PC-3 (cell line): Measurements from ENCODE around the gene BNIP3. TPM values are rescaled to one million over a fixed set of nuclear protein-coding genes. Genes with fewer than 3 reads are reported as not detected.

Experiments
- ATAC-seq: fragments of 200-7000 bp; cut with Tn5 transposase; 2 replicates; pipeline ENCODE4 v1.9.1; 2020; ENCODE audit warnings: mild to moderate bottlenecking, moderate library complexity
- BruUV-seq: library from RNA; stranded (reverse); fragments of 400-500 nt; replicated peaks from 2 replicates; lab custom pipeline; 2021; lab: Mats Ljungman, UMichigan
- CTCF ChIA-PET: fragments of 300-600 bp; sonication (Branson Sonifier 250); formaldehyde crosslinking; loops from one replicate; lab custom pipeline; 2022; ENCODE audit warnings: antibody characterized with exemption; lab: Charles Lee
- POLR2A ChIA-PET: fragments of 300-600 bp; sonication (Branson Sonifier 250); formaldehyde crosslinking; loops from one replicate; lab custom pipeline; 2022; ENCODE audit warnings: antibody characterized with exemption; ENCODE audit not compliant: unreplicated experiment; lab: Charles Lee
- DNase-seq: peaks from one replicate; pipeline ENCODE4 v3.0.0-alpha.2; 2015
- H2AFZ ChIP-seq: fragments of 300-600 bp; sonication (generic); 2 replicates; pipeline ENCODE4 v1.6.0; 2016; ENCODE audit warnings: antibody characterized with exemption, low read length
- H3F3A ChIP-seq: fragments of 300-600 bp; sonication (generic); one replicate; pipeline ENCODE4 v1.6.0; 2017; ENCODE audit warnings: antibody characterized with exemption, low read length, control low read depth, mild to moderate bottlenecking; ENCODE audit not compliant: unreplicated experiment
- H3K27ac ChIP-seq: fragments of 300-600 bp; sonication (generic); 2 replicates; pipeline ENCODE4 v1.5.1; 2016; ENCODE audit warnings: mild to moderate bottlenecking, low read length
- H3K27me3 ChIP-seq: fragments of 300-600 bp; sonication (generic); 2 replicates; pipeline ENCODE4 v1.6.1; 2016; ENCODE audit warnings: low read length, mixed read lengths
- H3K36me3 ChIP-seq: fragments of 300-600 bp; sonication (generic); 2 replicates; pipeline ENCODE4 v1.6.1; 2016; ENCODE audit warnings: low read depth, mixed run types, low read length, mixed read lengths
- H3K4me1 ChIP-seq: fragments of 300-600 bp; sonication (generic); 2 replicates; pipeline ENCODE4 v1.5.1; 2016; ENCODE audit warnings: low read length; ENCODE audit not compliant: insufficient read depth
- H3K4me2 ChIP-seq: fragments of 300-600 bp; sonication (generic); 2 replicates; pipeline ENCODE4 v1.6.0; 2016; ENCODE audit warnings: low read length
- H3K4me3 ChIP-seq: fragments of 300-600 bp; sonication (generic); 2 replicates; pipeline ENCODE4 v1.5.1; 2016; ENCODE audit warnings: mild to moderate bottlenecking, low read length, mixed read lengths
- H3K79me2 ChIP-seq: fragments of 300-600 bp; sonication (generic); 2 replicates; pipeline ENCODE4 v1.6.1; 2017; ENCODE audit warnings: low read length, mixed read lengths
- H3K9ac ChIP-seq: fragments of 300-600 bp; sonication (generic); 2 replicates; pipeline ENCODE4 v1.6.0; 2016; ENCODE audit warnings: mild to moderate bottlenecking, low read length
- H3K9me2 ChIP-seq: fragments of 300-600 bp; sonication (generic); replicated peaks from 2 replicates; pipeline ENCODE4 v1.6.1; 2016; ENCODE audit warnings: mixed run types, low read length, mixed read lengths
- H3K9me3 ChIP-seq: fragments of 300-600 bp; sonication (generic); 2 replicates; pipeline ENCODE4 v1.6.1; 2016; ENCODE audit warnings: low read length, mixed read lengths
- H4K20me1 ChIP-seq: fragments of 300-600 bp; sonication (generic); 2 replicates; pipeline ENCODE4 v1.6.1; 2016; ENCODE audit warnings: low read length, mixed read lengths
- EZH2 ChIP-seq: fragments of 300-600 bp; sonication (generic); IDR thresholded peaks from one replicate; pipeline ENCODE4 v1.6.1; 2017; ENCODE audit warnings: antibody characterized with exemption, mild to moderate bottlenecking, low read length; ENCODE audit not compliant: unreplicated experiment
- EZH2phosphoT487 ChIP-seq: fragments of 300-600 bp; sonication (generic); IDR thresholded peaks from 2 replicates; pipeline ENCODE4 v1.6.1; 2018; ENCODE audit warnings: mild to moderate bottlenecking, antibody characterized with exemption, low read length, borderline replicate concordance
- intact Hi-C: fragments of 100-400 bp; cut with micrococcal nuclease; formaldehyde crosslinking; loops from 2 replicates; pipeline ENCODE4 v1.9.0; 2023
- total RNA-seq: library from RNA; depleted of rRNA; stranded (reverse); fragments of >200 nt; gene quantifications from 2 replicates; pipeline ENCODE4 v1.2.3, GENCODE V29; 2014
- TF ChIP-seq, protein P1 (sequence below): fragments of 300-600 bp; sonication (generic); conservative IDR thresholded peaks from 2 replicates; pipeline ENCODE4 v1.5.1; 2017; ENCODE audit warnings: antibody characterized with exemption, low read depth, mild to moderate bottlenecking, low read length

The BNIP3 gene
- total RNA-seq, 1 experiment from 2014 or later, result 225 TPM

DNA sequence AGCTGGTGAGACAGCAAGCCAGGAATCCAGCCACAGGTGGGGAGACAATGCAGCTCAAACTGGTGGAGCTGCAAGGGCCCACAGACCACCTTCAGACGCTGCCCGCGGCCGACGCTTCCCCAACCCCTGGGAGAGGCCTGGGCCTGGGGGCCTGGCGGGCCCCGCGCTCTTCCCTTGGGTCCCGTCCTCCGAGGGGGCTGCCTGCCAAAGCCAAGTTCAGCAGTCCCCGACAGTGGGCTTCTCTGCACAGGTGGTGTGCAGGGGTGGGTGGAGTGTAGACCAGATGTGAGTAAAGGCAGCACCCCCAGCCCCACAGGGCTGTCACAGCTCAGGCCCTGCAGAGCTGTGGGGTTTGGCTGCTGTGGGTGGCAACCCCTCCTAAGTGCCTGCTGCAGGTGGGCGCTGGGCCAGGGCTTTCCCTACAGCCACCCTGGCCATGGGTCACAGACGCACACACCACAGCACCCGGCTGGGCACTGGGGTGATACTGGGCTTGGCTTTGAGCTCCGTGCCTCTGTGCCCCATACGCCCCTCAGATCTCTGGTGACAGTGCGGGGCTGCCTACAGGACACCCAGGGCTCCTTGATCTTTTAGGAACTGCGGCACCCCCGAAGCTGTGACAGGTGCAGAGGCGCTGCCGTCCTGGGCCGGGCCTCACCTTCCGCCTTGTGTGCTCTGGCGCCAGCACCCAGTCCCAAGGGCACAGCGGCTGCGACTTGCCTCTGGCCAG lies 20.5 kb downstream of the BNIP3 start:
- no peaks in the 10 kb centered on the region for H4K20me1 ChIP-seq
- no peak overlapping the region for H2AFZ ChIP-seq
- DNase-seq, result no peak
- no peaks in the 10 kb centered on the region for H3F3A ChIP-seq
- no peaks in the 10 kb centered on the region for H3K9me3 ChIP-seq
- POLR2A ChIA-PET, result no interaction called here
- CTCF ChIA-PET, result no interaction called here
- H3K79me2 ChIP-seq, result no peaks in the 10 kb centered on the region
- BruUV-seq, result no TSS peak
- H3K27me3 ChIP-seq, result no peaks in the 10 kb centered on the region
- ATAC-seq, result no peak
- intact Hi-C loops, result no loop called here
- H3K36me3 ChIP-seq, result no peaks in the 10 kb centered on the region; the same call in 1 of the 2 replicates
- no peak overlapping the region for H3K27ac ChIP-seq
- H3K4me2 ChIP-seq, result no peak overlapping the region
- no peak overlapping the region for H3K4me3 ChIP-seq
- no peak overlapping the region for H3K9ac ChIP-seq
- no peaks in the 10 kb centered on the region for H3K9me2 ChIP-seq
- H3K4me1 ChIP-seq, result no peaks in the 10 kb centered on the region
- TF ChIP-seq, protein P1, sequence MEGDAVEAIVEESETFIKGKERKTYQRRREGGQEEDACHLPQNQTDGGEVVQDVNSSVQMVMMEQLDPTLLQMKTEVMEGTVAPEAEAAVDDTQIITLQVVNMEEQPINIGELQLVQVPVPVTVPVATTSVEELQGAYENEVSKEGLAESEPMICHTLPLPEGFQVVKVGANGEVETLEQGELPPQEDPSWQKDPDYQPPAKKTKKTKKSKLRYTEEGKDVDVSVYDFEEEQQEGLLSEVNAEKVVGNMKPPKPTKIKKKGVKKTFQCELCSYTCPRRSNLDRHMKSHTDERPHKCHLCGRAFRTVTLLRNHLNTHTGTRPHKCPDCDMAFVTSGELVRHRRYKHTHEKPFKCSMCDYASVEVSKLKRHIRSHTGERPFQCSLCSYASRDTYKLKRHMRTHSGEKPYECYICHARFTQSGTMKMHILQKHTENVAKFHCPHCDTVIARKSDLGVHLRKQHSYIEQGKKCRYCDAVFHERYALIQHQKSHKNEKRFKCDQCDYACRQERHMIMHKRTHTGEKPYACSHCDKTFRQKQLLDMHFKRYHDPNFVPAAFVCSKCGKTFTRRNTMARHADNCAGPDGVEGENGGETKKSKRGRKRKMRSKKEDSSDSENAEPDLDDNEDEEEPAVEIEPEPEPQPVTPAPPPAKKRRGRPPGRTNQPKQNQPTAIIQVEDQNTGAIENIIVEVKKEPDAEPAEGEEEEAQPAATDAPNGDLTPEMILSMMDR, result no peak
- TF ChIP-seq EZH2 (no peak), EZH2phosphoT487 (no peak)

DNA sequence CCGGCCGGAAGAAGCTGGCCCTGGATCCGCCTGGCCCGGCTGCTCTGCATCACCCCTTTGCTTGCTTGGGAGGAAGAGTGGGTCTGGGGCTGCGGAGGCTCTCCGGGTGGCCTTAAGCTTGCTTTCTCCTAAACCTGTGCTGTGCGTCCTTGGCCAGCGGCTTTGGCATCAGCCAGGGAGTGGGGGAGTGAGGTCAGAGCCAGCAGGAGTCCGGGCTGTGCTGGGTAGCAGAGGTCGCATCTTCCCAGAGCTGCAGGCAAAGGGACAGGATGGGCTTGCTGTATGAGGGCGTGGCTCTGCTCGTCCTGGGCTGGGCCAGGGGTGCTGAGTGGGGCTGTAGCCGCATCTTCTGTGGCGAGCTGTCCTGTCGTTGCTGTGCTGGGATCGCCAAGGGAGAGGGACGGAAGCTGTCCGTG lies 21.1 kb downstream of the BNIP3 start:
- H4K20me1 ChIP-seq, result no peaks in the 10 kb centered on the region
- no peak for TF ChIP-seq EZH2
- no peak for TF ChIP-seq EZH2phosphoT487
- no peaks in the 10 kb centered on the region for H3K27me3 ChIP-seq
- H3K36me3 ChIP-seq, result no peaks in the 10 kb centered on the region; the same call in 1 of the 2 replicates
- H3K4me2 ChIP-seq, result no peak overlapping the region
- H3K27ac ChIP-seq, result no peak overlapping the region
- H3K79me2 ChIP-seq, result no peaks in the 10 kb centered on the region
- no peaks in the 10 kb centered on the region for H3K9me3 ChIP-seq
- no peak for DNase-seq
- ATAC-seq, result no peak
- H3K4me3 ChIP-seq, result no peak overlapping the region
- H3K9me2 ChIP-seq, result no peaks in the 10 kb centered on the region
- no TSS peak for BruUV-seq
- H2AFZ ChIP-seq, result no peak overlapping the region
- no peaks in the 10 kb centered on the region for H3K4me1 ChIP-seq
- no peaks in the 10 kb centered on the region for H3F3A ChIP-seq
- H3K9ac ChIP-seq, result no peak overlapping the region
- ChIA-PET POLR2A (no interaction called here), CTCF (no interaction called here)
- intact Hi-C loops, result no loop called here

DNA sequence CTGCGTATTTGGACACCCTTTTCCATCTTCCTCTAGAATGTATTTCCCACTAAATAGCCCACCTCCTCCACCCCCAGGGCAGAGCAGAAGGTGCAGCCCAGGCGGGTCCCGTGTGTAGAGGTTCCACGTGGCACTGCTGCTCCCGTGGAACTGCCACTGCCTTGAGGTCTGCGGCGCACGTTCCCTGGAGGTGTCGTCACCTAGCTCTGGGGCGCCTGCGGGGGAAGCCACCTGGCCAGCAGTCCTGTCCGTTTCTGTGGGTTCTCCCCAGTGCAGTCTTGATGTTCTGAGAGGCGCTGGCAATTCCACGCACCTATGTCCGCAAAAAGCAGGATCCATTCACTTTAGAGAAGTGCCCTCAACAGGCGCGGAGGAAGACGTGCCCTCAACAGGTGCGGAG lies 21.9 kb downstream of the BNIP3 start:
- no peak overlapping the region for H3K9ac ChIP-seq
- H3K9me2 ChIP-seq, result no peaks in the 10 kb centered on the region
- DNase-seq (no peak), ATAC-seq (no peak)
- TF ChIP-seq EZH2phosphoT487 (no peak), EZH2 (no peak)
- TF ChIP-seq, protein P1, result no peak
- CTCF ChIA-PET, result no interaction called here
- H3K27me3 ChIP-seq, result no peaks in the 10 kb centered on the region
- no peaks in the 10 kb centered on the region for H4K20me1 ChIP-seq
- H3K36me3 ChIP-seq, result no peaks in the 10 kb centered on the region; the same call in 1 of the 2 replicates
- H3K4me2 ChIP-seq, result no peak overlapping the region
- no peaks in the 10 kb centered on the region for H3K79me2 ChIP-seq
- intact Hi-C loops, result no loop called here
- no peaks in the 10 kb centered on the region for H3K9me3 ChIP-seq
- no peak overlapping the region for H3K27ac ChIP-seq
- H2AFZ ChIP-seq, result no peak overlapping the region
- POLR2A ChIA-PET, result no interaction called here
- no peaks in the 10 kb centered on the region for H3F3A ChIP-seq
- BruUV-seq, result no TSS peak
- no peak overlapping the region for H3K4me3 ChIP-seq
- H3K4me1 ChIP-seq, result no peaks in the 10 kb centered on the region
